ENCODE results near the gene FOXO3B.
A peak's percentile ranks its signal among the peaks of the same experiment; 100 is the strongest.
"Not testable (repeated sequence)": the region's sequence is repeated elsewhere in the genome, so short reads cannot be mapped to it uniquely, and the experiment has no call there.

Gene FOXO3B

DNA sequence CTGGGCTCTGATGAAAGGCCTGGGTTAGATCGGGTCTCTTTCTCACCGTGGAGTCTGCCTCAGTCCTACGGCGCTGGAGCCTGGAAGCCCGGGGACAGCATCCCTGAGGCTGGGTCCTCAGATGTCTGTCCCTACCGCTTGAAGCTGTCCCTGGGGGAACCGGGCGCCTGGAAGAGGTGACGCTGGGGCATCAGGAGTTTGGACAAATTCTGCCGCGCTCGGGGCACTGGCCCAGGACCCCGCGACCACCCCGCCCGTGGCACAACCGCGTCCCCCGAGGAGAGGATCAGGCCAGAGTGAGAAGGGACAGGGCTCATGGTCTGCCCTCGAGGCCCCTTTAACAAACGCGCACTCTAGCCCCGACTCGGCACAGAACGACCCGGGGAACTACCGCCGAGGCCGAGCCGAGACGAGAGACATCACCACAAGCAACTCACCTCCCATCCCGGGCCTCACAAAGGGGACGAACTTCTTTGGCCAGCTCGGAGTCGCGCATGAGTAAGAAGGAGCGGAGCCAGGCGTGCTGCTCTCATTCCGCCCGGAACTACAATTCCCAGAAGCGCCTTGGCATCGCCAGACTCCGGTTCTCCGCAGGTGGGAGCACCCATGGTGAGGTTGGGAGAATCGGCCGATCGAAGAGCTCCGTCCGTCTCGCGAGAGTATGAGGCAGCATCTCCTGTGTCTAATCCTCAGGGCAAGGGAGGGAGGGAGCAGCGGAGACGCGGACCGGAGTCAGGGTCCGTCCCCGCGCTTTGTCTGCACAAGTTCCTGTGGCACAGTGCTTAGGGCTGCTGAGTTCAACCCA lies at the start of gene FOXO3B:
TSS of gene FOXO3B (minus strand) at position 548 of the 805 bp plus-strand sequence. CDS start 663 bp downstream, outside the sequence.
- peak; percentile 6 for DNase-seq (ENCODE audit: low read depth, low spot score)

GRCh38 chr17:18723509-18723908 lies 41.4 kb upstream of the FOXO3B start:
- not testable (repeated sequence) for DNase-seq (ENCODE audit: low read depth, low spot score)

GRCh38 chr17:18722612-18723011 lies 40.5 kb upstream of the FOXO3B start:
- DNase-seq (ENCODE audit: low read depth, low spot score), result not testable (repeated sequence)

GRCh38 chr17:18721775-18722547 lies 39.8 kb upstream of the FOXO3B start:
- not testable (repeated sequence) for DNase-seq (ENCODE audit: low read depth, low spot score)

DNA sequence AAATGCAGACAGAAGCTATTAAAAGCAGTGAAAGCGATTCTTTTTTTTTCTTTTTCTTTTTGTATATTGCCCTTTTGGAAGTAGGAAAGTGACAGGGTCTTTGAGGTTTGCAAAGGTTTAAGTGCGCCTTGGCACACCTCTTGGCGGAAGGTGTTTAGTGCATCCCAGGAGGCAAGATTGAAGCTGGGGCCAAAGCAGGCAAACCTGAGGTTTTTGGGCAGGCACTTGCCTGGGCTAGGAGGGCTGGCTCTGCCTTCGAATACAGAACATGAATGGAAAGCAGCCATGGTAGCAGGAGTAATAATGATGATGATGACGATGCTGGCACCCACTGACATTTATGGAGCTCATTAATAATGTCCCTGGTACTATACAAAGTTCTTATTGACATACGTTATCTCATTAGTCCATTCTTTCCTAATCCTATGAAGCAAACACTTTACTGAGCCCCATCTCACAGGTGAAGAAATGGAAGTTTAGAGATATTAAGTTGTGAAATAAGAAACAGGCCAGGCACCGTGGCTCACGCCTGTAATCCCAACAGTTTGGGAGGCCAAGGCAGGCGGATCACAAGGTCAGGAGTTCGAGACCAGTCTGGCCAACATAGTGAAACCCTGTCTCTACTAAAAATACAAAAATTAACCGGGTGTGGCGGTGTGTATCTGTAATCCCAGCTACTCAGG lies 37.5 kb upstream of the FOXO3B start:
- DNase-seq (ENCODE audit: low read depth, low spot score), result not testable (repeated sequence)

- DNase-seq (ENCODE audit: low read depth, low spot score), result not testable (repeated sequence)
These were observed 36.7 kb upstream of the FOXO3B start for GRCh38 chr17:18718643-18719427.

DNA sequence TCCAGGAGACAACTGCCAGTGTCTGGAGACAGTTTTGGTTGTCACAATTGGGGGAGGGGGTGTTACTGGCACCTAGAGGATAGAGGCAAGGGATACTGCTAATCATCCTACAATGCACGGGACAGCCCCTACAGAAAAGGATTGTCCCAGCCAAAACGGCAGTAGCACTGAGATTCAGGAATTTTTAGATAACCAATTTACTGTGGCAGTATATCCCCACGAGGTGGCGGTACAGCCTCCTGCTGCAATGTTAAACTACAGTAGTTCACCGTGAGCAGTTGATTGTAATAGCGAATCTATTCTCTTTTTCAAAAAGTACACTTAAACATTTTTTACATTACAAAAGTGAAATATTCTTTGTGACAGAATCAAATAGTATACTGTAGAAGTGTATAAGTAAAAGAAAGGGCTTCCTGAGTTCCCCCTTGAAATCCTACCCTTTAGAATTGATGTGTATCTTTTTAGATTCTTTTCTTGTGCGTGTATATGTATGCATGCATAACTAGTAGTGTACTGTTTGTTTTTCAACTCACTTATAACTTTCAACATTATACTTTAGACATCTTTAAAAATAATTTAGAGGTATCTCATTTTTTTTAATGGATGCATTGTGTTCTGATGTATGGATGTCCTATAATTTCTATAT lies 30.4 kb upstream of the FOXO3B start:
- DNase-seq (ENCODE audit: low read depth, low spot score), result not testable (repeated sequence)

GRCh38 chr17:18708215-18708614 lies 26.1 kb upstream of the FOXO3B start:
- not testable (repeated sequence) for DNase-seq (ENCODE audit: low read depth, low spot score)

DNA sequence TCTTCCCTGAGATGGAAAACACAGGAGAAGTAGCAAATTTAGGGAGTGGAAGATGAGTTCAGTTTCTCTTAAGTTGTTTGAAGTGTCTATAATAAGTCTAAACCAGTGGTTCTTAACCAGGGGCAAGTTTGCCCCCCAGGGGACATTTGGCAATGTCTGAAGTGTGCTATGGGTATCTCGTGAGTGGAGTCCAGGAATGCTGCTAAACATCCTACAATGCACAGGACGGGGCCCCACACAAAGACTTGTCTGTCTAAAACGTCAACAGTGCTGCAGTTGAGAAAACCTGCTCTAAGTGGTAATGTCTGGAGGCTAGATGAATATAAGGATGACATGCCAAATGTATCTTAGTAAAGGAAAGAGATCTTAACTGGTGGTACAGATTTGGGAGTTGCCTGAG lies 23.8 kb upstream of the FOXO3B start:
- DNase-seq (ENCODE audit: low read depth, low spot score), result not testable (repeated sequence)

GRCh38 chr17:18698473-18699103 lies 16.5 kb upstream of the FOXO3B start:
- DNase-seq (ENCODE audit: low read depth, low spot score), result not testable (repeated sequence)

- DNase-seq (ENCODE audit: low read depth, low spot score), result not testable (repeated sequence)
These were observed 13.0 kb upstream of the FOXO3B start for GRCh38 chr17:18695143-18695542.

GRCh38 chr17:18682668-18683067 lies 554 bp upstream of the FOXO3B start:
- not testable (repeated sequence) for DNase-seq (ENCODE audit: low read depth, low spot score)

DNA sequence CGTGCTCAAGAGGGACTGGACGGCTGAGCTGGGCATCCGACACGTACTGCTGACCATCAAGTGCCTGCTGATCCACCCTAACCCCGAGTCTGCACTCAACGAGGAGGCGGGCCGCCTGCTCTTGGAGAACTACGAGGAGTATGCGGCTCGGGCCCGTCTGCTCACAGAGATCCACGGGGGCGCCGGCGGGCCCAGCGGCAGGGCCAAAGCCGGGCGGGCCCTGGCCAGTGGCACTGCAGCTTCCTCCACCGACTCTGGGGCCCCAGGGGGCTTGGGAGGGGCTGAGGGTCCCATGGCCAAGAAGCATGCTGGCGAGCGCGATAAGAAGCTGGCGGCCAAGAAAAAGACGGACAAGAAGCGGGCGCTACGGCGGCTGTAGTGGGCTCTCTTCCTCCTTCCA lies 4.7 kb downstream of the FOXO3B start:
- not testable (repeated sequence) for DNase-seq (ENCODE audit: low read depth, low spot score)

- DNase-seq (ENCODE audit: low read depth, low spot score), result not testable (repeated sequence)
These were observed 5.2 kb downstream of the FOXO3B start for GRCh38 chr17:18676928-18677327.

- not testable (repeated sequence) for DNase-seq (ENCODE audit: low read depth, low spot score)
These were observed 9.5 kb downstream of the FOXO3B start for GRCh38 chr17:18672395-18673227.

DNA sequence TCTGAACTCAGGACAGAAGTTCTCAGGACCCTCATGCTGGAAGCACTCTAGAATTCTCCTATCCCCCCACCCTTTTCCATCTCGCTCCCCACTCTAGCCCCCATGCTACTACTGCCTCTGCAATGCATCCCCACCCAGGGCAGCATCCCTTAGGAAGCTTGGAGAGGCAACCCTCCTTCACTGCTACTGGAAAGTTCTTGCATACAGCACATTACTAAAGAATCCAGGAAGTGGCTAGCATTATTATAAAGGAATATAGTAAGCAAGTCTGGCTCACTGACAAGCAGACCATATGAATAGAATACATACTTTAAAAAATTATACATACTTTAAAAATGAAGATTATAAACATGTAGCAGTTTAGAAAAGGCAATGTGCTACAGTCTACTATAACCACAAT lies 13.5 kb downstream of the FOXO3B start:
- not testable (repeated sequence) for DNase-seq (ENCODE audit: low read depth, low spot score)

DNA sequence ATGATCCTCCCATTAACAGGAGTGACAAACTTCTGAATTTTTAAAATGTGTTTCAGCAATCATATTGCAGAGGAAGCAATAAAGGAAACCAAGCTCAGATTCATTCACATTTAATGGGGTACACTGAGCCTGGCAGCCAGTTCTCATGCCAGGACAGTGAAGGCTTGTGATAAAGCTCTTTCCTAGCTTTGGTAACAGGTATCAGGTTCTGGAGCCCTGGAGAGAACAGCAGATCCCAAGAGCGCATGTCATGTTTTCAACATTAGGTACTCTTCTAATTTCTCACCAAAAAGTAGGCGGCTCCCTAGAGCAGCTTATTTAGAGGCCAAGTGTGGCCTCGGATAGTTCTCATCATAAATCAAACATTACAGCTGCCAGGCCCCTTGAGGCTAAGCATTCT lies 14.6 kb downstream of the FOXO3B start:
- DNase-seq (ENCODE audit: low read depth, low spot score), result not testable (repeated sequence)

- DNase-seq (ENCODE audit: low read depth, low spot score), result not testable (repeated sequence)
These were observed 15.8 kb downstream of the FOXO3B start for GRCh38 chr17:18666326-18666725.

DNA sequence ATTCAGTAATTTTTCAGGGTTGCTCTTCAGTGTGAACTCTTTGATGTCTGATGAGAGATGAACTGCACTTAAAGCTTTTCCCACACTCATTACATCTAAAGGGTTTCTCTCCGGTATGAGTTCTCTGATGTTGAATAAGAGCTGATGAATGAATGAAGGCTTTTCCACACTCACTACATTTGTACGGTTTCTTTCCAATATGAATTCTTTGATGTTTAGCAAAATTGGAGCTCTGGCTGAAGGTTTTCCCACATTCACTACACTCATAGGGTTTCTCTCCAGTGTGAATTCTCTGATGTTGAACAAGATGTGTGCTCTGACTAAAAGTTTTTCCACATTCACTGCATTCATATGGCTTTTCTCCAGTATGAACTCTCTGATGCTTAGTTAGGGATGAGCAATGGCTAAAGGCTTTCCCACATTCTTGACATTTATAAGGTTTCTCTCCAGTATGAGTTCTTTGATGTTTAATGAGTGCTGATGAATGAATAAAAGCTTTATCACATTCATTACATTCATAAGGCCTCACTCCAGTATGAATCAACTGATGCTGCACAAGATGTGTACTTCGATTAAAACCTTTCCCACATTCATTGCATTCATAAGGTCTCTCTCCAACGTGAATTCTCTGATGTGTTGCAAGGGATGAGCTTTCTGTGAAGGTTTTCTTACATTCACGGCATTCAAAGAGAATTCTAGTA lies 20.0 kb downstream of the FOXO3B start:
- not testable (repeated sequence) for DNase-seq (ENCODE audit: low read depth, low spot score)
